Fibroblast of mammary gland (primary cell): ENCODE results near the gene SLX4IP.

ENCODE experiments used
- DNase-seq: peaks from one replicate; pipeline ENCODE4 v3.0.0-alpha.2; 2010; ENCODE audit warnings: low read depth
- H3K4me3 ChIP-seq: 2 replicates; pipeline ENCODE4 v1.5.1; 2011; ENCODE audit warnings: low read depth, mild to moderate bottlenecking, low read length, moderate library complexity; ENCODE audit not compliant: control insufficient read depth
- TF ChIP-seq, protein P1 (sequence below): conservative IDR thresholded peaks from 2 replicates; pipeline ENCODE4 v1.5.1; 2011; ENCODE audit warnings: low read depth, low read length, inconsistent platforms; ENCODE audit not compliant: control insufficient read depth, insufficient read depth

Gene SLX4IP

DNA sequence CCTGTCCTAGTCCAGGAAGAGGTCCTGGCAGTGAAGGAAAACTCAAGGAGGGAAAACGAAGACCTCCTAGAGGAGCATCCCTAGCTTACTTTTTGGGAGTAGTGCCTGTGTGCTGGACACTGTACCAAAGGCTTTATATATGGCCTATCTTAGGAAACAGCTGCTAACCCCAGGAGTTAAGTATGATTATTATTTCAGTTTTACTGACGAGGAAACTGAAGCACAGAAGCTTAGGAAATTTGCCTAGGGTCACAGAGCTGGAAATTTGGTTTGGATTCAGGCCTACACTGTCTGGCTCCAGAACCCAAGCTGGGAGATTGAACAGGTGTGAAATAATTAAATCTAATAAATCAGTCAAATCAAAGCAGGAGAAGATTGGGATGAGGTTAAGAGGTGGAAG lies 78.0 kb downstream of the SLX4IP start:
- TF ChIP-seq, protein P1, sequence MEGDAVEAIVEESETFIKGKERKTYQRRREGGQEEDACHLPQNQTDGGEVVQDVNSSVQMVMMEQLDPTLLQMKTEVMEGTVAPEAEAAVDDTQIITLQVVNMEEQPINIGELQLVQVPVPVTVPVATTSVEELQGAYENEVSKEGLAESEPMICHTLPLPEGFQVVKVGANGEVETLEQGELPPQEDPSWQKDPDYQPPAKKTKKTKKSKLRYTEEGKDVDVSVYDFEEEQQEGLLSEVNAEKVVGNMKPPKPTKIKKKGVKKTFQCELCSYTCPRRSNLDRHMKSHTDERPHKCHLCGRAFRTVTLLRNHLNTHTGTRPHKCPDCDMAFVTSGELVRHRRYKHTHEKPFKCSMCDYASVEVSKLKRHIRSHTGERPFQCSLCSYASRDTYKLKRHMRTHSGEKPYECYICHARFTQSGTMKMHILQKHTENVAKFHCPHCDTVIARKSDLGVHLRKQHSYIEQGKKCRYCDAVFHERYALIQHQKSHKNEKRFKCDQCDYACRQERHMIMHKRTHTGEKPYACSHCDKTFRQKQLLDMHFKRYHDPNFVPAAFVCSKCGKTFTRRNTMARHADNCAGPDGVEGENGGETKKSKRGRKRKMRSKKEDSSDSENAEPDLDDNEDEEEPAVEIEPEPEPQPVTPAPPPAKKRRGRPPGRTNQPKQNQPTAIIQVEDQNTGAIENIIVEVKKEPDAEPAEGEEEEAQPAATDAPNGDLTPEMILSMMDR: no peak
- DNase-seq: no peak
- H3K4me3 ChIP-seq: no peak overlapping the region

DNA sequence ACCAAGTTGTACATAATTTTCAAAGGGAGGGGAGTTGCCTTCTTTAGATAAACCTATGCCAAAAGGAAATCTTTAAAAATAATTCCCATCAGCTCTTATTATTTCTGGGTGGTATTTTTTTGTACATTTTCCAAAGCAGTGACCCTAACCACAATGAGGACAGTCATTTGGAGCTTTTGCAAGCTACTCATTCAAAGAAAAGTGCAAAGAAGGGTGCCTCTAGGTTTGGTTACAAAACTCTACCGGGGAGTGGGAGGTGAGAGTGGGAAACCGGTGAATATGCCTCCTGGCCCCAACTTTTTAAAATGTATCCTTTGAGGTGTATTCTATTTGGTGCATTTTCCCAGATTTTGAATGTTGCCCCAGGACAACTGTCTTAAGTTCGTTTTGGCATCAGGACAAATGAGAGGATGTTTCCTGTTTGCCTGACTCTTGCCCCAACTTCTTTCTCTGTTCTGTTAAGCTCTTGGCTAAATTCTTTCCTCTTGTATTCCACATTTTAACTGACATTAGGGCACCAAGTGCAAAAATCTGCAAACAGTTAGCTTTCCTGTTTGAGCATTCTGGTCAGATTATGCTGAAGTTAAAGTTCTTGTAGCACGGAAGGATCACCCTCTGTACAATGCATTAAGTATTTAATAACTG lies 78.9 kb downstream of the SLX4IP start:
- H3K4me3 ChIP-seq: no peak overlapping the region
- DNase-seq: peak; percentile 61
- TF ChIP-seq, protein P1: no peak

DNA sequence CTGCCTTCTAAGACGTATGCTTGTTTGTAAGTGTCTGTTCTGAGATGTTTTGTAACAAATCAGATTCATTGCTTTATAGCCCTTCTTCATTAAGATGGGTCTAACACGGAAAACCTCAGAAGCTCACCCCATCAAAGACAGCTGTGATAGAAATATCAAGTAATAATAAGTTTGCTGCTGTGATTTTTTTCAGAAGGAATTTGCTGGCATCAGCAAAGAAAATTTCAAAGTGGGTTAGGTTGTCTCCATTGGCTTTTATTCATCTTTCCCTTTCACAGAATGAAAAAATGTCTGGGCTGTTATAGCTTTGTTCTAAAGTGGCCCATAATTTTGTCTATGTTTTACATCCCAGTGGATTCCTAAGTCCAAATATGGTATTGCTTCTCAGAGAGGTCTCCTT lies 81.4 kb downstream of the SLX4IP start:
- no peak overlapping the region for H3K4me3 ChIP-seq
- TF ChIP-seq, protein P1: no peak
- DNase-seq: no peak

DNA sequence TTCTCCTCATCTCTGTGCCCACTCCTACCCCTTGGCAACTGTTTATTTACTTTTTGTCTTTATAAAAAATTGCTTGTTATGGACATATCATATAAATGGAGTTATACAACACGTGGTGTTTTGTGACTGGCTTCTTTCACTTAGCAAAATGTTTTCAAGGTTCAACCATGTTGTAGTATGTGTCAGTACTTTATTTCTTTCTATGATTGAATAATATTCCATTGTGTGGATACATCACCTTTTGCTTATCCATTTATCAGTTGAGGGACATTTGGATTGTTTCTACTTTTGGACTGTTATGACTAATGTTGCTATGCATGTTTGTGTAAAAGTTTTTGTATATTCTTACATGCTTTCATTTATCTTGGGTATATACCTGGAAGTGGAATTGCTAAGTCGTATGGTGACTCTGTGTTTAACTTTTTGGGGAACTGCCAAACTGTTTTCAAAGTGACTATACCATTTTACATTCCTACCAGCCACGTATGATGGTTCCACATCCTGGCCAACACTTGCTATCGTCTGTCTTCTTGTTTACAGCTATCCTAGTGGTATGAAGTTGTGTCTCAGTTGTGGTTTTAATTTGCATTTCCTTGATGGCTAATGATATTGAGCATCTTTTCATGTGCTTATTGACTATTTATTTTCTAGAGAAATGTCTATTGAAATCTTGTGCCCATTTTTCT lies 84.4 kb downstream of the SLX4IP start:
- peak; percentile 79 for DNase-seq
- TF ChIP-seq, protein P1: no peak

DNA sequence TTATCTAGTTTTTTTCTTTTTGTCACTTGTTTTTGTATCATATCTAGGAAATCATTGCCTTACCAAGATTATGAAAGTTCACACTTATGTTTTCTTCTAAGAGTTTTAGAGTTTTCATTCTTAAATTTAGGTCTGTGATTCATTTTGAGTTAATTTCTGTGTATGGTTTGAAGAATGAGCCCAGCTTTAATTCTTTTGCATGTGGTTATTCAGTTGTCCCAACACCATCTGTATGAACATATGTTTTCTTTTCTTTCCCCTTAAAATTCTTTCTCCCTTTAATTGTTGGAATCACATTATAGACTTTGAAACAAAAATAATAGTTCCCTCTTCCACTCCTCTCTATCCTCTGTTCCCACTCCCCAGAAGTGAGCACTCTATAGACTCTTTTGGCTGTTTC lies 85.4 kb downstream of the SLX4IP start:
- DNase-seq: no peak
- TF ChIP-seq, protein P1: no peak
- H3K4me3 ChIP-seq: no peak overlapping the region

More for the DNA sequence above, 84.4 kb downstream of the SLX4IP start:
- H3K4me3 ChIP-seq: no peak overlapping the region

DNA sequence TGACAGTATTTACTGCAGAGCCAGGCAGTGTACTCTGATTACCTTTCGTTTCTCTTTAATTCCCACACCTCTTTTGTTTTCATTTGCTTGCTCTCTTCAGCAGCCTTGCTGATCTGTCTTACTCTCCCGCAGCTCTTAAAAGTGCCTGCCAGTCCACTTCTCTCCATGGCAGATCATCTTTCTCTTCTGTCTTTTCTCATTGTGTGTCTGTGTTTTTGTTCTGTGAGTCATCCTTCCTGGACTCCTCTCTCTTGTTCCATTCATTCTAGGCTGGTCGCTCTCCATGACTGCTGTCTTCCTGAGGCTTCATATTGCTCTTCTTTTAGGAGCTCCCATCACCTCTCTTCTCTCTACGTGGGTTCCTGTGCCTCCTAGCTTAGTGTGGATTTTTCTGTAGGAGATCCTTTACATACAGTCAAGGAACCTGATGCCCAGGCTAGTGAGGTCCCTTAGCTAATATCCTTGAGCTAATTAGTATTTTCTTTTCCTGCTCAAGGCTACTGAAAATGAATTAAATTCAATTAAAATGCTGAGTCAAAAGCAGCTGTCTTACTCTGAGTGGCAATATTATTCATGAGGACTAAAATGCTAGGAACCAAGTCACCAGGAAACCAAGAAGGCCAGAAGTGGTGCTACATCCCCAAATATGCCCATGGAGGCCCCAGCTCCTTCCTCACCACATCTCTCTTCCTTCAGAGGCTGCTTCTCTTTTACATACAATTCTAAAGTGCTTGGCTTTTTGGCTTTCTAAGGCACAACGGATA lies 86.1 kb downstream of the SLX4IP start:
- TF ChIP-seq, protein P1: no peak
- DNase-seq: peak; percentile 91
- no peak overlapping the region for H3K4me3 ChIP-seq
